ENCODE measurements around the gene PADI3.
"Not testable (repeated sequence)": the region's sequence is repeated elsewhere in the genome, so short reads cannot be mapped to it uniquely, and the experiment has no call there.

The PADI3 gene

DNA sequence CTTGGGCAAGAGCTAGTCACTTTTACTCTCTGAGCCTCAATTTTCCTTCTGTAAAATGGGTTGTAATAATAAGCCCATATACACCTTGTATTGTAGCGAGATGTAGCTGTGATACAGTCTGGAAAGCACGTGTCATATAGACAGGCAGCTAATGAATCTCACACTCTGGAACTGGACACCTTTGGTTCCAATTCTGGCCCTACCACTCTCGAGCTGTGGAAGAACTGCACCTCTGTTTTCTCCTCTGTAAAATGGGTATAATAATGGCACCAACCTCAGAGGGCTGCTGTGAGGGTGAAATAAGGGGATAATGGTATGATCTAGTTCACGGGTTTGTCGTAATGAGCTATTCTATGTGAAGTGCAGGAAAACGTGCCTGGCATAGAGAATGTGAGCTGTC, 58.4 kb downstream of the PADI3 start:
- no peak for DNase-seq

- DNase-seq: no peak
Observed at GRCh38 chr1:17307946-17308345, 59.0 kb downstream of the PADI3 start, which contains the start of gene PADI4. PADI4 (plus strand) TSS chr1:17308197; CDS start chr1:17308223, 26 bp downstream.

DNA sequence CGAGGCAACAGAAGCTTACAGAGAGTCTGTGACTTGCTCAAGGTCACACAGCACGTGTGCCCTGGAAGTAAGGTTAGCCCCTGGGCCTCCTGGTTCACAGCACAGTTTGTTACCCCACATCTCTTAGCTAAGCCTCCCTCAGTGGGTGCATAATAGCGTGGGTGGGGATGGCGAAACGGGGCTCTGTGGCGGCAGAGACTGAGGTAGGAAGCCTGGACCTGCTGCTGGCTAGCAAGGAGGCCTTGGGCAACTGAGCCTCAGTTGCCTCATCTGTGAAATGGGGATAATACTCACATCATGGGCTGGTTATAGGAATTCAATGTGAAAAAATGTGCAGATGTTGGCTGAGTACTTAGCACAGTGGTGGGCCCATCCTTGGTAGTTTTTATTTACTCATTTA, 59.7 kb downstream of the PADI3 start:
- no peak for DNase-seq

- DNase-seq: no peak
Observed at GRCh38 chr1:17309426-17310067, 60.6 kb downstream of the PADI3 start.

GRCh38 chr1:17310068-17310640, 61.3 kb downstream of the PADI3 start:
- no peak for DNase-seq

DNA sequence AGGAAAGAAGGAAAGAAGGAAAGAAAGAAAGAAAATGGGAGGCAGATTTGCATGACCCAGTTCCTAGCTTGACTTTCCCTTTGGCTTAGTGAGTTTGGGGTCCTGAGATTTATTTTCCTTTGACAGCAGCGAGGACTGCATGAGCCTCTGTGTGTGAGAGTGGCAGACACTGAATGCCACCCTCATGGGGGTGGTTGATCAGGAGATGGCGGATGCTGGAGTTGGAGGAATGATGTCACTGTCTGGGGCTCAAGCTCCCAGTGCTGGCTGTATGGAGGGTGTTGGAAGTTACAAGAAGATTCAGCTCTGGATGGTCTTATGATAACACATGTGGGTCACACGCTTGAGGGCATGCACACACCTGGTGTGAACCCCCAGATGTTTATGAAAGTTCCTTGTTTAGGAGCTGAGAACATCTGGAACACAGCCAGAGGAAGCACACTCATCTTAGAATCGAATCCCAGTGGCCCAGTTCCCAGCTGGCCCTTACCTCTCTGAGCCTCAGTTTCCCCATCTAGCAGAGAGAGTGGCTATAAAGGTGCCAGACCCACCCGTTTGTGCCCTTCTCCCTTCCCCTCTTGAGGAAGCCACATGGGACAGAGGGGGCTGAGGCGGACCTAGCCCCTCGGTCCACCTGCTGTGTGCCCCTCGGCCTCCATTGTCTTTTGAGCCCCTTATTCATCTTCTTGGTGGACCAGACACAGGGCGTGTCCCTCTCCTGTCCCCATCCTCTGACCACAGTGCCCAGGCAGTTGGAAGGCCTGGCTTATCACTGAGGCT, 64.8 kb downstream of the PADI3 start:
- no peak for DNase-seq

- no peak for DNase-seq
Observed at GRCh38 chr1:17314491-17314971, 65.6 kb downstream of the PADI3 start.

- no peak for DNase-seq
Observed at GRCh38 chr1:17315542-17316130, 66.7 kb downstream of the PADI3 start.

- DNase-seq: no peak
Observed at GRCh38 chr1:17316704-17317103, 67.8 kb downstream of the PADI3 start.

- no peak for DNase-seq
Observed at GRCh38 chr1:17318262-17318661, 69.4 kb downstream of the PADI3 start.

DNA sequence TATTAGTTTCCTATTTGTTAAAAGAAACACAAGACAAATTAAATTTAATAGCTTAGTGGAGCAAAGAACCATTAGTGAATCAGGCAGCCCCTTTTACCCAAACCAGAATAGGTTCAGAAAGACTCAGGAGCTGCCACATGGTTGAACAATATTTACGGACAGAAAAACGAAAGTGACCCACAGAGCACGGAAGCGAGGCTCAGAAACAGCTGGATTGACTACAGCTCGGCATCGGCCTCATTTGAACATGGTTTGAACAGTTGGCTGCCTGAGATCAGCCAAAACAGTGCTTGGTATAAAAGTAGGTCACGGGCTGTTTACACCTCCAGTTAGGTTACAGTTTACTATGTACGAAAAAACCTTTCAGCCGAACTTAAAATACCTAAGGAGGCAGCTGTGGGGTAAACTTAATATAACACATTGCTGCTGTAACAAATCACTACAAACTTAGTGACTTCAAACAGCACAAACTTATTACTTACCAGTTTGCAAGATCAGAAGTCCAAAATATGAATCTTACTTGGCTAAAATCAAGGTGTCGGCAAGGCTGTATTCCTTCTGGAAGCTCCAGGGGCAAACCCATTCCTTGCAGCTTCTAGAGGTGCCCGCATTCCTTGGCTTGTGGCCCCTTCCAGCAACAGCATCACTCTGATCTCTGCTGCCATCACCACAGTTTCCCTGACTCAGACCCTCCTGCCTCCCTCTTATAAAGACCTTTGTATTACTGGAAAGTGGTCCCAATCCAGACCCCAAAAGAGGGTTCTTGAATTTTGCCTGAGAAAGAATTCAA, 70.9 kb downstream of the PADI3 start:
- DNase-seq: no peak

GRCh38 chr1:17321857-17322390, 73.0 kb downstream of the PADI3 start:
- not testable (repeated sequence) for DNase-seq

DNA sequence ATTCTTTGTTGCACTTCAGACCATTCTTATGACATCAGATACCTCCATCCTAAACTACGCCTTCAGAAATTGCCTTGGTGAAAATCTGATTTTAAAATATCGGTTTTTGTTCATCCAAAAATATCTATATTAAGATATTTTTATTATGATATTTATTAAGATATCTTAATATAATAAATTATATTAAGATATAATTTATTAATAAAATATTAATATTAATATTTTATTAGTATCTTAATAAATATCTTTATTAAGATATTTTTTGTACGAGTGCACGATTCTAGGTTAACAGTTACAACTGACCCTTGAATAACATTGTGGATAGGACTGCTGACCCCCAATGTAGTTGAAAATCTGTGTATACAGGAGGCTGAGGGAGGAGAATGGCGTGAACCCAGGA, 80.0 kb downstream of the PADI3 start:
- no peak for DNase-seq

DNA sequence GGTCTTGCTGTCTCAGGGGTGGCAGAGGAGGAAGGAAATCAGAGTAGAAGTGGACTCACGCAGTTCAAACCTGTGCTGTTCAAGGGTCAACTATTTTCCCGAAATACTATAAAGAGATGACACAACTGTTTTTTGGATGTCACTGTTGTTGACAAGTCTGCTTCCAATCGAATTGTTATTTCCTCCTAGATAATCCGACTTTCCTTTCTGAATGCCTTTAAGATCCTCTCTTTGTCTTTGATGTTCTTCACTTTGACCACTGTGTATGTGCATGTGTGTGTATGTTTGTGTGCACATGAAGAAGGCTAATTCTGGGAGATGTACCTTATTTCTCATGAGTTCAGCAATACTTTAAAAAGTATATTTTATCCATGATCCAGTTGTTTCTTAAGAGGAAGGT, 80.7 kb downstream of the PADI3 start:
- no peak for DNase-seq

DNA sequence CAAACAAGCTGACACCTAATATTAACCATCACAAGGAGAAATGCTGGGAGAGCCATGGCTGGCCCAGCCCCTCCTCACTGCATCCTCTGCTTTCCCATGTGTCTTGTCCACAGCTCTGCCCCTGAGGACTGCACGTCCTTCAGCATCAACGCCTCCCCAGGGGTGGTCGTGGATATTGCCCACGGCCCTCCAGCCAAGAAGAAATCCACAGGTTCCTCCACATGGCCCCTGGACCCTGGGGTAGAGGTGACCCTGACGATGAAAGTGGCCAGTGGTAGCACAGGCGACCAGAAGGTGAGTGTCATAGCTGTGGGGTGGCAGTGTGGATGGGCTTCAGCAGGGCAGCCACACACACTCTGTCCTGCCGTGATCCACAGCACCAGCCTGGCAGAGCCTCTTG, 82.0 kb downstream of the PADI3 start:
- no peak for DNase-seq

GRCh38 chr1:17333081-17333480, 84.2 kb downstream of the PADI3 start:
- no peak for DNase-seq
